Left ventricle myocardium superior (tissue), 1 donor: Measurements from ENCODE around the gene OPTN. TPM values are rescaled to one million over a fixed set of nuclear protein-coding genes. Genes with fewer than 3 reads are reported as not detected.
"Not testable (repeated sequence)": the region's sequence is repeated elsewhere in the genome, so short reads cannot be mapped to it uniquely, and the experiment has no call there.

Experiments used
- ATAC-seq: fragments of 200-7000 bp; cut with Tn5 transposase; one replicate; pipeline ENCODE4 v1.9.1; 2020; ENCODE audit warnings: mild to moderate bottlenecking, moderate library complexity
- DNase-seq: peaks from one replicate; pipeline ENCODE4 v3.0.0-alpha.2; 2020
- intact Hi-C: fragments of 100-400 bp; cut with micrococcal nuclease; formaldehyde crosslinking; loops from one replicate; pipeline ENCODE4 v1.11.0; 2022
- long read RNA-seq: library from polyadenylated mRNA; unstranded; transcript quantifications from one replicate; pipeline ENCODE4 v2.0.0, GENCODE V29; 2021
- total RNA-seq: library from RNA; stranded (reverse); fragmentation: NEBNext Ultra II Directional; extraction: Animal tissue kit (Norgen Biotek cat#: 25700); gene quantifications from one replicate; pipeline ENCODE4 v1.2.1, GENCODE V29; 2021
- donor health status: DM: no; HTN: yes; CAD: no; lungs with severe emphysema.

Gene OPTN
- 167 TPM for total RNA-seq
- long read RNA-seq, transcript OPTN-205 (14 exons, 3,321 nt) = major isoform, 261 of 486 reads
- long read RNA-seq, transcript OPTN-202 (15 exons, 3,400 nt) = minor isoform, 25 of 486 reads
- long read RNA-seq, partial matches to known transcripts = 97 of 486 reads
- long read RNA-seq, other reads (novel, unspliced or antisense) = 103 of 486 reads

DNA sequence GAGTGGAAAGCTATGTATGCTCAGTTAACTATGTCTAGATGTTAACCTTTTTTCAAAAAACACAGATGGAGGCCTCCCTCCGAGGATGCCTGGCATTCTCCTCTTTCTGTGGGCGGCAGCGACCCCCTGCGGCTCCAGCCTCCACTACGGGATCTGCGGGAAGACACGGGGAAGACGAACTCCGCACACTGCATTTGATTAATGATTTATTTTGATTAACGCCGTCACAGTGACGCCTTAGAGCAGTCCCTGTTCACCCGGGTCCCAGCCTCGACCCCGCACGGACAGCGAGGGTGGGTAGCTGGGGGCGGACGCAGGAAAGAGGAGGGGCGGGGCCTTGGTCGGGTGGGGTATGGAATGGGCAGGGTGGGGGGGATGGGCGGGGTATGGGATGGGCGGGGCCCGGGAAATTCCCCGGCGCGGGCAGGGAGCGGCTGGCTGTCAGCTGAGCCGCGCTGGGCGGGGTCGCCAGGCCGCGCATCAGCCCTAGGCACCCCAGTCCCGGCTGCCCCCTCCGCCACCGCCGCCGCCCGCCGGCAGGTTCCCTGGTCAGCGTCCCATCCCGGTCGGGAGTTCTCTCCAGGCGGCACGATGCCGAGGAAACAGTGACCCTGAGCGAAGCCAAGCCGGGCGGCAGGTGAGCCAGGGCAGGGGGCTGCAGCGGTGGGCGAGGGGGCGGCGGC lies at the start of gene OPTN:
Gene OPTN, plus strand, starts transcription at position 498 of the 683 bp plus-strand sequence. CDS start 8,960 bp downstream, outside the sequence.
- intact Hi-C loops = no loop called here
- peak; percentile 90 for DNase-seq
- ATAC-seq = peak; percentile 93

DNA sequence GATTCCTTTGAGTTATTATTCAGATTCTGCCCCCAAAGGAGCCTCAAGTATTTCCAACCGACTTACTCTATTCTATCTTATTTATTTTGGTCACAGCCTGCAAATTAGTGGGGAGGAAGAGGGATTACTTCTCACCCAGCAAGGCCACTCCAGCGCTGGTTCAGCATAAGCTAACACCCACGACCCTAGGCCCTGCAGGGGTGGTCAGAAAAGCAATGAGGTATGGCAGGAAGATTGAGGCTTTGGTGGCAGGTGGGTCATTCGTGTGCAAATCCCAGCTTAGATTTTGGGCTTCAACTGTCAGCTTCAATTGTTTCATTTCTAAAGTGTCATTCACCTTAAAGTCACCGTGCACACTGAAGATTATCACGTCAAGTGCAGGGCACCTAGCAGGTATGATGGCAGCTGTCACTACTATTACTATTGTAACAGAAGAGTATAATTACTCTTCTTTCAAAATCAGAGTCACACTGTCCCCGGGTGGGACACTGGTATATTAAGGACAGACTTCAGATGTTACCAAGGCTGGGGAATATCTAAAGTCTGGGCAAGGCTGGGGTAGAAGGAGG lies 48.8 kb upstream of the OPTN start:
- intact Hi-C loops = no loop called here
- DNase-seq (no peak), ATAC-seq (no peak)

DNA sequence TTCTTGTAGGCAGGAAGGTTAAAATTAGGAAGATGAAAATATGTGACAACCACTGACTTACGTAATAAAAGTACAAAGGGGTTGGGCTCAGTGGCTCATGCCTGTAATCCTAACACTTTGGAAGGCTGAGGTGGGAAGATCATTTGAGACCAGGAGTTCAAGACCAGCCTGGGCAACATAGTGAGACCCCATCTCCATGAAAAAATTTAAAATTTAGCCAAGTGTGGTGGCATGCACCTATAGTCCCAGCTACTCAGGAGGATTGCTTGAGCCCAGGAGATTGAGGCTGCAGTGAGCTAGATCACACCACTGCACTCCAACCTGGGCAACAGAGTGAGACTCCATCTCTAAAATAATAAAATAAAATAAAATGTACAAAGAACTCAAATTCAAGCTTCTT lies 46.8 kb upstream of the OPTN start:
- DNase-seq, intact Hi-C loops, ATAC-seq: not testable (repeated sequence)

DNA sequence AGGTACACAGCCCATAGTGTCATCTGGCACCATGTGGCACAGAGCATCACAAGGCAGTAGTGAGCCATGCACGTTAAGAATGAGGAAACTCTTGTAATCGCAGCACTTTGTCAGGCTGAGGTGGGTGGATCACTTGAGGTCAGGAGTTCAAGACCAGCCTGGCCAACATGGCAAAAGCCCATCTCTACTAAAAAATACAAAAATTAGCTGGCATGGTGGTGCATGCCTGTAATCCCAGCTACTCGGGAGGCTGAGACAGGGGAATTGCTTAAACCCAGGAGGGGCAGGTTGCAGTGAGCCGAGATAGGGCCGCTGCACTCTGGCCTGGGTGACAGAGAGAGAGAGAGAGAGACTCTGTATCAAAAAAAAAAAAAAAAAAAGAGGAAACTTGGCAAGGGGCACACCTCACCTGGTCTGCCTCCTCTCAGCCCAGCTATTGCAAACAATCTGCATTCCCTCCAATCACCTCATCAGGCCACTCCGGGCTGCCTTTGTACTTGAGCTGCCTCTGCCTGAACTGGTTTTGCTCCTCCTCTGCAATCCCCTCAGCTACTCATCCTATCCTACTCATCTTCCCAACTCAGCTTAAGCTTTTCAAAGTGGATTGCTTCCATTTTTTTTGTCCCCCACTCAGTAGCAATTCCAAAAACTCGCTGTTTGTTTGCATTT lies 46.0 kb upstream of the OPTN start:
- no peak for ATAC-seq
- intact Hi-C loops = no loop called here
- no peak for DNase-seq

DNA sequence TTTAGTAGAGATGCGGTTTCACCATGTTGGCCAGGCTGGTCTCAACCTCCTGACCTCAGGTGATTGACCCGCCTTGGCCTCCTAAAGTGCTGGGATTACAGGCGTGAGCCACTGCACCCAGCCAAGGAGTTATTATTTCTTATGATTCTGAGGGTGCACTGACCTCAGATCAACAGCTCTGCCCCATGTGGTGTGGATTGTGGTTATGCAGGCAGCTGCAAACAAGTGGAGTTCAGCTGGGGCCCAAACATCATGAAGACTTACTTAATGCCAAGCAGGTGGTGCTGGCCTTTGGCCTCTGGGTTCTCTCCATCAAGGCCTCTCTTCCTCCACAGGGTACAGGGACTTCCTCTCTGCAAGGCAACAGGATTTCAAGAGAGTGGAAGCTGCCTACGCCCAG lies 45.1 kb upstream of the OPTN start:
- DNase-seq (no peak), ATAC-seq (no peak)
- intact Hi-C loops = no loop called here

DNA sequence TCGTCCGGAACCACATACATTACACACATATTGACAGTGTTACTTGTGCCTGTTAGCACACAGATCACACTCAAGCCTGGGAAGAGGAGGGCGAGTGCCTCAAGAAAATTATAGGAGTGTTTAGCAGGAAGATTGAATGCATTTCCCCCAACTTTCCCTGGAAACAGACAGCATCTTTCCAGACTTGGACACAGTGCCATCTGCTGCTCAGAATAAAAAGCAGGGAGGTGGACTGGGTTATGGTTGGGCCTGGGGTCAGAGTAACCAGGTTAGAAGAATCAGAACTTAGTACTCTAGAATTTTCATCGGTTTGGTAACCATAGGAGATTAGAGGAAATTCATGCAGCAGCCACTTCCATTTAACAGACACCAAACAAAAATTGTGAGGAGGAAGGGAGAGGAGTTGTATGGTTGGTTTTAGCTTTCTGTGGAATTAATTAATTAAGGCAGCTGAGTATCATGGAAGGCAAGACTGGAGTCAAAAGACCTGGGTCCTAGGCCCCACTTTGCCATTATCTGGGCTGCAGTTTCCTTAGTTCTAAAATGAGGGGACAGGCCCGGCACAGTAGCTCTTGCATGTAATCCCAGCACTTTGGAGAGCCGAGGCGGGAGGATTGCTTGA lies 43.4 kb upstream of the OPTN start:
- intact Hi-C loops = no loop called here
- DNase-seq = no peak
- ATAC-seq = no peak

DNA sequence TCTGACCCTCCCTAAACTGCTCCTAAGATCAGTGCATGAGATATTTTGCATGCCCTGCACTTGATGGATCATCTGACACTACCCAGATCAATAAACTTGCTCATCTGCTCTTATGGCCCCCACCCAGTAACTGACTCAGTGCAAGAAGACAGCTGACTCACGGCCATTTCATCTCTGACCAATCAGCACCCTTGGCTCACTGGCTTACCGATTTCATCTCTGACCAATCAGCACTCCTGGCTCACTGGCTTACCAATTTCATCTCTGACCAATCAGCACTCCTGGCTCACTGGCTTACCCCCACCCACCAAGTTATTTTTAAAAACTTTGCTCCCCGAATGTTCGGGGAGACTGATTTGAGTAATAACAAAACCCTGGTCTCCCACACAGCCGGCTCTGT lies 37.2 kb upstream of the OPTN start:
- no peak for ATAC-seq
- intact Hi-C loops = no loop called here
- no peak for DNase-seq

DNA sequence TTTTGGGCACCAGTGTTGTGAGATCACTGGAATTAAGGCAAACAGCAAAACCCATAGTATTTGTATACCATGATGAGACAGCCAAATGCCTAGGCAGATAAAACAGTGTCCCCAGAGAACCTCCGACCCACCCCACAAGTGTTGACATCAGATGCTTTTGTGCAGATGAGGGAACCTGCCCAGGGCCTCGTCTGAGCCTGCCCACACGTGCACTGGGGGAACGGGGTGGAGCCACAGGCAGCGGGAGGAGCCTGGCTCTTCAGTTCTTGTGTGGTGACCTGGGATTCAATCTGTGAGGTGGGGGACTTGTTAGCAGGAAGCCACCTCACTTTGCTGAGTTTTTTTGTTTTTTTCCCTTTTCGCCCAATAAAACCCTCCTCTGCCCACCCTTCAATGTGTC lies 33.4 kb upstream of the OPTN start:
- DNase-seq (no peak), ATAC-seq (no peak)
- intact Hi-C loops = no loop called here

DNA sequence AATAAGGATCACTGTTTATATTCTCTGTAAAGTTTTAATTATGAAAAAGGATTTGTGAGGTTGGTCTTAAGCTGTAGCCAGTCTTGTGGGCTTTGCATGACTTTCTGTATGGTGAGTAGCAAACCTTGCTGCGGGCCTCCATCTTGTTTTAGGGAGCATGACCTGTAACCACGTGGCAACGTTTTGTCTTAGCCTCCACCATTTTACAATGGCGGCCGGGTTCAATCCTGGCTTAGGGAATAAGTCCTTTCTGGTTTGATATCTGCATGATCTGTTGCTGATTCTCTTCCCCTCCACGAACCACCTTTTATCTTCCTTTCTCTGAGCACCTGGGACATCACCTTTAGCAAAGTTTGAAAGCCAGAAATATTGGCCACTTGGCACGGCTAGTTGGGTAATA lies 32.5 kb upstream of the OPTN start:
- intact Hi-C loops = no loop called here
- no peak for DNase-seq
- ATAC-seq = no peak

DNA sequence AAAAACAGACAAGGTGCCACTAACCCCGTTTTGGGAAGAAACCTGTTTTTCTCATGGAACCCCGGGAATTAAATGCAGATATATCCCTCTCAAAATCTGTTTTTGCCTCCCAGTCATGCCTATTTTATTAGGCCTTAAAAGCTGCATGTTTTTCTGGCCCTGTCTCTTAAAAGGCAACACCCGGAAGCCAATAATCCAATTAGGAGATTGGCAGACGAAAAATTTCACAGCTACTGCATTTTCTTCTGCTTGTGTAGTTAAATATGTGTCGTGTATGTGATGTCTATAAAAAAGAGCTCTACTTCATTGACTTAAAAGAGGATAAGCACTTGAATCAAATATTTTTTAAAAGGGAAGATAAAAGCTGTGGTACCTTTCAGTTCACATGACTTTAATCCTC lies 31.9 kb upstream of the OPTN start:
- intact Hi-C loops = no loop called here
- ATAC-seq = no peak

DNA sequence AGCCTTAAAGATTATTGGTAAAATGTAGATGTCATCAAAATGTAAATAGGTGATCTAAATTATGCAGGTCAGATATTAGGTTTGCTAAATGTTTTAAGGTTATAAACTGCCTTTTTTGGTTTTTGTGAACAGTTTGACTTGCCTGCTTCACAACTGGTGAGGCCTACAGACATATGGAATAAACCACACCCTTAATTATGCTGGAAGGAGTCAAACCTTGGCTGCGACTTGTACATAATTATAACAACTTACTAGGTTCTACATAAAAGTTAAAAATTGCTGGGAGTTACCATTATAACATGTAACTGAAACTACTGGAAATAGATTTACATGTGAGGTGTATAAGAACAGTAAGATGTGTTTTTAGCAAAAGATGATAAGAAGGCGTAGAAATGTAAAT lies 31.5 kb upstream of the OPTN start:
- ATAC-seq (no peak), DNase-seq (no peak)
- intact Hi-C loops = no loop called here

More for the DNA sequence above, 31.9 kb upstream of the OPTN start:
- DNase-seq = no peak

DNA sequence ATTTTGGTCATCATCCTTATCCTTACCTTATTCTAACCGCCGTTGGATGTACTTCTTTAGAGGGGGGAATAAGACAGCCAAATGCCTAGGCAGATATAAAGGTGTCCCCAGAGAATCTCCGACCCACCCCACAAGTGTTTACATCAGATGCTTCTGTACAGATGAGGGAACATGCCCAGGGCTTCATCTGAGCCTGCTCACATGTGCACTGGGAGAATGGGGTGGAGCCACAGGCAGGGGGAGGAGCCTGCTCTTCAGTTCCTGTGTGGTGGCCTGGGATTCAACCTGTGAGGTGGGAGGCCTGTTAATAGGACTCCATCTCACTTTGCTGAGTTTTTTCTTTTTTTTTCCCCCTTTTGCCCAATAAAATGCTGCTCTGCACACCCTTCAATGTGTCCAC lies 27.6 kb upstream of the OPTN start:
- DNase-seq = no peak
- ATAC-seq = no peak
- intact Hi-C loops = no loop called here

DNA sequence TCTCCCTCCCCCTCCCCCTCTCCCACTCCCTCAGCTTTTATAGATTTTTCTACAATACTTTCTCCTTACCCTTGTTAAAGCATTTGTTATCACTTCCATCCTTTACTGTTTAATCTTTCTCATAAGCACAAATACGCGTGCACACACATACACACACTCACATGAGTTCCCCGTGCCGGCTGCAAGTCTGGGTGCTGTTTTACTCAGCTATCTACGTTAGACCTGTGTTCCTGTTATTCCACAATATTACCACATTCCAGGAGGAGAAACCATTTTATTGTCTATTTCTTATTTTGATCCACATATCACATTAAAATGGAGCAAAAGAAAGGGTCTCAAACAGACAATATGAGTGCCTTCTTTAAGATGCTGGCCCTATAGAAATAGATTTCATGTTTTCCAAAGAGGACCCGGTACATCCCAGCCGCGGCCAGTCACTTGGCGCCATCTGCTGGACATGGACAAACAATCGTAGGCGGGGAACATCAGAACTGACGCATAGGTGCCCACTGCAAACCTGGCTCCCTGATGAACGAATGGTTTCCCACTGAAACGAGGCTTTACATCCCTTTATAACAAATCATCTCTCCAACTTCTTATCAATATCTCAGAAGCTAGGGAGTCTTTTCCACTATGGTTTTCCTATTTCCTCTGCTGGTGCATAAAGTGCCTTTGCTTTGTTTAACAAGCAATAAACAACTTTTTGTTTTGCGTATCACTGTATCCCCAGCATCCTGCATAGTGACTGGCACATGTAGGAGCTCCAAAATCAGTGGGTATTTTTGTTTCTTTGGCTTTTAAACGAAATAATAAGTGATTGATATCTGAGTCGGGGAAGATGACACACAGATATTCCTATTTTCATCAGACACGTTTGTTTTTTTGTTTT lies 25.2 kb upstream of the OPTN start:
- peak; percentile 72 for ATAC-seq
- DNase-seq = peak; percentile 62
- intact Hi-C loops = no loop called here

DNA sequence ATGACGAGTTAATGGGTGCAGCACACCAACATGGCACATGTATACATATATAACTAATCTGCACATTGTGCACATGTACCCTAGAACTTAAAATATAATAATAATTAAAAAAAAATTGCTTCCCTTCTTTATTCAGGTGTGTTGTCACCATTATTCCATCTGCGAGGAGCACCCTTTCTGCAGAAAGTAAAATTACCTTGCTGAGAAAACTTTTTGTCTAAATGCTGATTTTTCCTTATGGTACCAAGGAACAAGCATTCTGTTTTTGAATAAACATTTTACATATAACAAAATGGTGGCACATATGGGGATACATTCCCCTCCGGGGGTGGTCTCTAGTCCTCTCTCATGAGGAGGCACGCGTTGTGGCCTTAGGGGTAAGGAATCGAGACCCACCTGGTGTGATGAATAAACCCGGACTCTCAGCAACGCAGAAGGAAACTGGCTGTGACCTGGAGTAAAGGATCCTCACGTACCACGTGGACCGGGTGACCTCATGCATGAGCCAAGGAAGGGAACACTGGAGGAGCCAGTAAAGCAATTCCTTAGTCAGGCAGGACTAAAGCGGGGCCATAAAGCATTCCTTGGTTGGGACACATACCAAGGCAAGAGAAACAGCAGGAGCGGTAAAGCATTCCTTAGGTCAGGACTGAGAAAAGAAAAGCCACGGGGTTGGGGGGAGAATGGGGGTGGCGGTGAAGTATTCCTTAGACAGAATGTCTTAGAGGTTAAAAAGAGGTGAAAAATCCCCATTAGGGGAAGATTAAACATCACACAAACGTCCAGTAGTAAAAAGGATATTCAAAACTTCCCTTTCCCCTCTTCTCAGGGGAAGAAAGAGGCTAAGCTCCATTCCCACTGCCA lies 20.8 kb upstream of the OPTN start:
- no peak for DNase-seq
- intact Hi-C loops = no loop called here

DNA sequence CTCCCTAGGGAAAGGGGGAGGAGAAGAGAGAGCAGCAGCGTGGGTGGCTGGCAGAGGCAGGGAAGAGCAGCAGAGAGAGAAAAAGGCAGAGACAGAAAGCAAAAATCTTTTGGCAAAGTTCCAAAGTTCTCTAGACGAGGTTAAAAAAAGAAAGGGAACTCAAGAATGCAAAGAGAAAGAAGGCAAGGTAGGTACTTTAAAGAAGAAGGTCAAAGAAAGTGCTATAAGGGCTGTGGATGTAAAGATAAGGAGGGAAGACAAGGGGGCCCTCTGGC lies 20.2 kb upstream of the OPTN start:
- intact Hi-C loops = no loop called here
- ATAC-seq = no peak
- DNase-seq = no peak

More for the DNA sequence above, 20.8 kb upstream of the OPTN start:
- ATAC-seq = no peak

DNA sequence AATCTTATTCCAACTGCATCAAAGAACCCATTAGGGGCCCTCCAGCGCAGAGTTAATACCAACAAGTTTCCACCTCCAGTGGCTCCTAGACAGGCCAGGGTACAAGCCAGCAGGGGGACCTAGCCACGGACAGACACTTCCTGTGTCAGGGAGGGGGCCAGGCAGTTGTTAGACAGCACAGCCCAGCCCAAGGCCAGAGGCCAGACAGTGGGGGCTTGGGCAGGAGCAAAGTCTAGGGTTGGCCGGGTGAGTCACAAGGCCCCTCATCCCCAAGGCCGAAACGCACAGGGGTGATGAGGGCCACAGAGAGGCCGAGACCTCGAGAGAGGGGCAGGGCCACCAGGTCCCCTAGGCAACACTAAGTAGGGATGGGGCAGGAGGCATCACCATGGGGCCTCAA lies 19.3 kb upstream of the OPTN start:
- DNase-seq (no peak), ATAC-seq (no peak)
- intact Hi-C loops = no loop called here

DNA sequence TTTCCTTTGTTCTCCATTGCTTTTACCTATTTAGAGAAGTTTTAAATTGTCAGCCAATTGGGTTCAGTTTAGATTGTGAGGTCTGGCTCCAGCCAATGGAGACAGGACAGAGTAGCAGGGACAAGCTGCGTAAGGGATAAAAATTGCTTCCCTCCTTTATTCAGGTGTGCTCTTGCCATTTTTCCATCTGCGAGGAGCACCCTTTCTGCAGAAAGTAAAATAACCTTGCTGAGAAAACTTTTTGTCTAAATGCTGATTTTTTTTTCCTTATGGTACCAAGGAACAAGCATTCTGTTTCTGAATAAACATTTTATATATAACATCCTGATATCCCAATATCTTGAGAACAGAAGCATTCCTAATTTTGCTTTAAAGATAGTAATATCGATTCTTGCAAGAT lies 16.3 kb upstream of the OPTN start:
- intact Hi-C loops, DNase-seq, ATAC-seq: not testable (repeated sequence)

DNA sequence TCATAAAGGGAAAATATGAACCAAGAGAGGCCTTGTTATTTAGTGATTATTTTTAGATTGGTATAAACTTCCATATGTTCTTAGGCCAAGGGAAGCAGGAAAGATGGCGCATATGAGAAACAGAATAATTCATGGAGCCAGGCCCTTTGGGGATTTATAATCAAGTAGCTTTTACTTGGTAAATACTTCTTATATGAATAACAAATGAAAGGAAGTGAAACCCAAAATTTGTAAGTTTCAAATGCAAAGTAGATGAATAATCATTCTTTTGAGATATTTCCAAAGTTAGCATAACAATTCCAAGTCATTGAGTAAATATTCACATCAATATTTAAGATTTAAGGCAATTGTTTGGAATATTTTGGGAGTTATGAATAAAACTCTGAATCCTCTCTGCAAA lies 13.9 kb upstream of the OPTN start:
- intact Hi-C loops = no loop called here

More for the DNA sequence above, 13.9 kb upstream of the OPTN start:
- DNase-seq (no peak), ATAC-seq (no peak)
